ENCODE results near the gene TTC1.

The TTC1 gene

DNA sequence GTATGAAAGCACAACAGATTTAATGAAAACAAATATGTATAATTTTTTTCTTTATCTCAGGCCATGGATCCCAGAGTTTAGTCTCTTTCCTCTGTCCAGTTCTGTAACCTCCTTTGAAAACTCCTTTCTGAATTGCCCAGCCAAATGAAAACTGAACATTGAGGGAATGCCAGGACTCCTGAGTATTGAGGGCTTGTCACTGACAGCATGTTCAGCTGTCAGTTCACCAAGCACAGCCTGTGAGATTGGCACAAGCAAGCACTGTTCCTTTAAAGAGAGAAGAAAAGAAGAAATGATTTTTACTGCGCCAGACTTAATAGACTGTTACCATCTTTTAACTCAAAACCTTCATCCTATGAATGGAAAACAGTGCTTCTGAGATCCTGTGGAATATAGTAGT lies 27.3 kb downstream of the TTC1 start:
- no peak overlapping the region for H3K4me2 ChIP-seq (ENCODE audit: low read length)
- no peaks in the 10 kb centered on the region for H3K4me1 ChIP-seq (ENCODE audit: low read length)
- H2AFZ ChIP-seq (ENCODE audit: low read depth, low read length): no peak overlapping the region
- no peaks in the 10 kb centered on the region for H3K79me2 ChIP-seq (ENCODE audit: low read length)
- no peak for TF ChIP-seq EZH2phosphoT487 (IDR thresholded peaks at IDR 0.05; ENCODE audit: low read depth)
- TF ChIP-seq CTCF (IDR thresholded peaks at IDR 0.05; ENCODE audit: low read depth, low read length): no peak
- no peaks in the 10 kb centered on the region for H3K9me3 ChIP-seq (ENCODE audit: insufficient read depth, low read length)
- peaks cover 21% of the 10 kb centered on the region for H3K36me3 ChIP-seq (replicated peaks; ENCODE audit: low read depth, low read length)
- no peak overlapping the region for H3K4me3 ChIP-seq (ENCODE audit: low read length)
- H3K9ac ChIP-seq (ENCODE audit: low read length): no peak overlapping the region
- H4K20me1 ChIP-seq (ENCODE audit: insufficient read depth, low read length): no peaks in the 10 kb centered on the region
- H3K27me3 ChIP-seq (ENCODE audit: low read depth, low read length): no peaks in the 10 kb centered on the region
- H3K27ac ChIP-seq (ENCODE audit: low read length): no peak overlapping the region

DNA sequence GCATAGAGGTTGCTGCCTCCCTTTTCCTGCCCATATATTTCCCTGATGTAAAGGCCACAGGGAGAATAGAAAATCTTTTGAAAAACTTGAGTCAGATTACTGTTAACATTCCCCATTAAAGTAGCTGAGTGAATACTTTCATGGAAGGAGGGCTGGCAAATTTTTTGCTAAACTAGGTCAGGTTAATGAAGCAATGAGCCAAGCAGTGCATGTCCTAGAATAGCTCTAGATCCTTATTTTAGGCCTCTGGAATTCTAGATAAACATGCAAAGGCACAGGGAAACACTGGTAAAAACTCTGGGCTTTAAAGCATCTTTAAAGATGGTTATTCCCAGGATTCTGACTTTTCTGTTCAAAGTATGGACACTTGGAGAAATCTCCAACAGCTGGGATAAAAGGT lies 27.9 kb downstream of the TTC1 start:
- Histone ChIP-seq H3K4me2 (ENCODE audit: low read length) (no peak overlapping the region), H3K4me1 (ENCODE audit: low read length) (no peaks in the 10 kb centered on the region), H3K4me3 (ENCODE audit: low read length) (no peak overlapping the region), H3K27ac (ENCODE audit: low read length) (no peak overlapping the region), H3K79me2 (ENCODE audit: low read length) (no peaks in the 10 kb centered on the region), H2AFZ (ENCODE audit: low read depth, low read length) (no peak overlapping the region), H3K9me3 (ENCODE audit: insufficient read depth, low read length) (no peaks in the 10 kb centered on the region), H4K20me1 (ENCODE audit: insufficient read depth, low read length) (no peaks in the 10 kb centered on the region), H3K27me3 (ENCODE audit: low read depth, low read length) (no peaks in the 10 kb centered on the region), H3K9ac (ENCODE audit: low read length) (no peak overlapping the region), H3K36me3 (replicated peaks; ENCODE audit: low read depth, low read length) (peaks cover 23% of the 10 kb centered on the region)
- TF ChIP-seq CTCF (IDR thresholded peaks at IDR 0.05; ENCODE audit: low read depth, low read length): no peak
- no peak for TF ChIP-seq EZH2phosphoT487 (IDR thresholded peaks at IDR 0.05; ENCODE audit: low read depth)

GRCh38 chr5:160039810-160040470 lies 31.0 kb downstream of the TTC1 start:
- H3K27me3 ChIP-seq (ENCODE audit: low read depth, low read length): no peaks in the 10 kb centered on the region
- H2AFZ ChIP-seq (ENCODE audit: low read depth, low read length): no peak overlapping the region
- H3K36me3 ChIP-seq (replicated peaks; ENCODE audit: low read depth, low read length): peaks cover 25% of the 10 kb centered on the region
- H4K20me1 ChIP-seq (ENCODE audit: insufficient read depth, low read length): no peaks in the 10 kb centered on the region
- no peaks in the 10 kb centered on the region for H3K9me3 ChIP-seq (ENCODE audit: insufficient read depth, low read length)
- no peaks in the 10 kb centered on the region for H3K4me1 ChIP-seq (ENCODE audit: low read length)
- no peak overlapping the region for H3K4me2 ChIP-seq (ENCODE audit: low read length)
- TF ChIP-seq CTCF (IDR thresholded peaks at IDR 0.05; ENCODE audit: low read depth, low read length) (no peak), EZH2phosphoT487 (IDR thresholded peaks at IDR 0.05; ENCODE audit: low read depth) (no peak)
- no peak overlapping the region for H3K9ac ChIP-seq (ENCODE audit: low read length)
- H3K27ac ChIP-seq (ENCODE audit: low read length): no peak overlapping the region
- no peak overlapping the region for H3K4me3 ChIP-seq (ENCODE audit: low read length)
- H3K79me2 ChIP-seq (ENCODE audit: low read length): no peaks in the 10 kb centered on the region

- no peaks in the 10 kb centered on the region for H3K27me3 ChIP-seq (ENCODE audit: low read depth, low read length)
Observed at GRCh38 chr5:160040471-160040835, 31.5 kb downstream of the TTC1 start.

More at GRCh38 chr5:160040471-160040835, 31.5 kb downstream of the TTC1 start:
- no peaks in the 10 kb centered on the region for H4K20me1 ChIP-seq (ENCODE audit: insufficient read depth, low read length)
- TF ChIP-seq EZH2phosphoT487 (IDR thresholded peaks at IDR 0.05; ENCODE audit: low read depth) (no peak), CTCF (IDR thresholded peaks at IDR 0.05; ENCODE audit: low read depth, low read length) (no peak)
- no peak overlapping the region for H3K4me3 ChIP-seq (ENCODE audit: low read length)
- no peak overlapping the region for H3K4me2 ChIP-seq (ENCODE audit: low read length)
- H3K27ac ChIP-seq (ENCODE audit: low read length): no peak overlapping the region
- H3K9me3 ChIP-seq (ENCODE audit: insufficient read depth, low read length): no peaks in the 10 kb centered on the region
- H3K4me1 ChIP-seq (ENCODE audit: low read length): no peaks in the 10 kb centered on the region
- H3K79me2 ChIP-seq (ENCODE audit: low read length): no peaks in the 10 kb centered on the region
- no peak overlapping the region for H3K9ac ChIP-seq (ENCODE audit: low read length)
- no peak overlapping the region for H2AFZ ChIP-seq (ENCODE audit: low read depth, low read length)
- peaks cover 22% of the 10 kb centered on the region for H3K36me3 ChIP-seq (replicated peaks; ENCODE audit: low read depth, low read length)
